ENCODE measurements around the gene CD47.

GRCh38 chr3:108108416-108108815, 17.6 kb upstream of the CD47 start:
- TF ChIP-seq CTCF (IDR thresholded peaks at IDR 0.05) (no peak), ZFX (IDR thresholded peaks at IDR 0.05; ENCODE audit: borderline replicate concordance) (no peak)

All from 22Rv1 (cell line).